Activated T-helper 17 cell treated with anti-CD3 and anti-CD28 coated beads, Interleukin-2, amount 50 U/mL, for 72 hours (primary cell): Measurements from ENCODE around the gene EIF4B. TPM values are rescaled to one million over a fixed set of nuclear protein-coding genes. Genes with fewer than 3 reads are reported as not detected.

Source experiments
- total RNA-seq, 2 donors: library from RNA; stranded (reverse); gene quantifications; one replicate each; pipeline ENCODE4 v1.2.3, GENCODE V29; 2022

EIF4B gene
- total RNA-seq, 2 donors from 2014 or later, result 536 to 964 TPM

Other genes with a start within 250 kb of the EIF4B start
- gene KRT76, start 229.1 kb upstream of the EIF4B start, total RNA-seq, result not detected
- not detected for gene KRT3, start 210.3 kb upstream of the EIF4B start, total RNA-seq
- gene KRT4, start 192.3 kb upstream of the EIF4B start, total RNA-seq, result not detected
- under 1 TPM in 1 of 2 donors, not detected in 1; 0.82 TPM for gene KRT79, start 172.1 kb upstream of the EIF4B start, total RNA-seq
- not detected for gene KRT78, start 157.5 kb upstream of the EIF4B start, total RNA-seq
- 1 to 10 TPM in 1 of 2 donors, under 1 TPM in 1; 0.22 to 1.2 TPM for gene KRT8, start 101.4 kb upstream of the EIF4B start, total RNA-seq
- gene KRT18, start 57.3 kb upstream of the EIF4B start, total RNA-seq, result 1 to 10 TPM; 3.4 to 4.8 TPM
- 1 to 10 TPM in 1 of 2 donors, under 1 TPM in 1; 0.69 to 4.6 TPM for gene TNS2, start 43.6 kb downstream of the EIF4B start, total RNA-seq
- 10 to 100 TPM; 25.4 to 28.8 TPM for gene SPRYD3, start 72.9 kb downstream of the EIF4B start, total RNA-seq
- gene IGFBP6, start 91.2 kb downstream of the EIF4B start, total RNA-seq, result 1 to 10 TPM in 1 of 2 donors, under 1 TPM in 1; 0.45 to 6.0 TPM
- 1 to 10 TPM in 1 of 2 donors, under 1 TPM in 1; 0.28 to 1.1 TPM for gene SOAT2, start 97.0 kb downstream of the EIF4B start, total RNA-seq
- gene ZNF740, start 174.3 kb downstream of the EIF4B start, total RNA-seq, result 10 to 100 TPM; 41.8 to 42.3 TPM
- gene CSAD, start 174.5 kb downstream of the EIF4B start, total RNA-seq, result 10 to 100 TPM; 29.8 to 43.5 TPM
- gene ITGB7, start 200.8 kb downstream of the EIF4B start, total RNA-seq, result 100 to 1,000 TPM; 183 to 187 TPM
- gene RARG, start 225.8 kb downstream of the EIF4B start, total RNA-seq, result 10 to 100 TPM; 28.5 to 58.3 TPM